GM12878 (cell line): ENCODE measurements around the gene TGFB1I1. TPM values are rescaled to one million over a fixed set of nuclear protein-coding genes. Genes with fewer than 3 reads are reported as not detected.

Source experiments
- ASH2L ChIP-seq: fragments of 300-600, 200-600 bp; sonication (generic); IDR thresholded peaks from 2 replicates; pipeline ENCODE4 v1.6.1; 2017; ENCODE audit warnings: low read depth, mild to moderate bottlenecking, borderline replicate concordance
- CBX3 ChIP-seq: fragments of 200-600 bp; sonication (generic); IDR thresholded peaks from 2 replicates; pipeline ENCODE4 v1.6.1; 2016; ENCODE audit warnings: low read depth, borderline replicate concordance
- CHD1 ChIP-seq: IDR thresholded peaks from 2 replicates; pipeline ENCODE4 v1.6.1; 2012; ENCODE audit warnings: low read depth, low read length, improper control_type of control experiment
- CUX1 ChIP-seq: IDR thresholded peaks from 2 replicates; pipeline ENCODE4 v1.6.1; 2012; ENCODE audit warnings: improper control_type of control experiment, low read depth, low read length; ENCODE audit not compliant: insufficient replicate concordance
- IRF4 ChIP-seq: IDR thresholded peaks from 2 replicates; pipeline ENCODE4 v1.6.1; 2011; ENCODE audit warnings: low read depth, low read length
- MXI1 ChIP-seq: fragments of 150-350 bp; IDR thresholded peaks from 2 replicates; pipeline ENCODE4 v1.6.1; 2011; ENCODE audit warnings: low read depth, mild to moderate bottlenecking, inconsistent platforms, low read length, improper control_type of control experiment
- PAX5 ChIP-seq: IDR thresholded peaks from 2 replicates; pipeline ENCODE4 v1.6.1; 2011; ENCODE audit warnings: low read depth, low read length, borderline replicate concordance
- POU2F2 ChIP-seq: IDR thresholded peaks from 3 replicates; pipeline ENCODE4 v1.6.1; 2011; ENCODE audit warnings: low read depth, mild to moderate bottlenecking, low read length, borderline replicate concordance
- RFX5 ChIP-seq: IDR thresholded peaks from 2 replicates; pipeline ENCODE4 v1.6.1; 2011; ENCODE audit warnings: low read depth, low read length, improper control_type of control experiment
- SREBF2 ChIP-seq: IDR thresholded peaks from 2 replicates; pipeline ENCODE4 v1.6.1; 2012; ENCODE audit warnings: mild to moderate bottlenecking, low read length
- SRF ChIP-seq, 2 experiments: IDR thresholded peaks; 2 replicates each; pipeline ENCODE4 v1.6.1; 2011; ENCODE audit warnings: low read depth in 2 of 2, low read length in 2 of 2, mild to moderate bottlenecking in 1 of 2, moderate library complexity in 1 of 2
- TCF12 ChIP-seq: IDR thresholded peaks from 2 replicates; pipeline ENCODE4 v1.6.1; 2011; ENCODE audit warnings: low read depth, mild to moderate bottlenecking, low read length
- YBX1 ChIP-seq: fragments of 450-650 bp; IDR thresholded peaks from 2 replicates; pipeline ENCODE4 v1.6.1; 2016; ENCODE audit warnings: antibody characterized with exemption
- ZBED1 ChIP-seq: IDR thresholded peaks from 2 replicates; pipeline ENCODE4 v1.6.1; 2016; ENCODE audit warnings: borderline replicate concordance
- ZBTB33 ChIP-seq: fragments of 450-650 bp; IDR thresholded peaks from 2 replicates; pipeline ENCODE4 v1.6.1; 2017; ENCODE audit warnings: mild to moderate bottlenecking
- ZBTB4 ChIP-seq: fragments of 450-650 bp; formaldehyde crosslinking; IDR thresholded peaks from 2 replicates; pipeline ENCODE4 v1.4.0; 2022; ENCODE audit warnings: mild to moderate bottlenecking, moderate library complexity
- ZNF384 ChIP-seq: IDR thresholded peaks from 2 replicates; pipeline ENCODE4 v1.6.1; 2012; ENCODE audit warnings: low read depth, mild to moderate bottlenecking, low read length, improper control_type of control experiment, borderline replicate concordance
- ZNF622 ChIP-seq: fragments of 450-650 bp; IDR thresholded peaks from 2 replicates; pipeline ENCODE4 v1.6.1; 2017; ENCODE audit warnings: mild to moderate bottlenecking, inconsistent platforms
- ZSCAN29 ChIP-seq: fragments of 450-650 bp; IDR thresholded peaks from 2 replicates; pipeline ENCODE4 v1.6.1; 2017; ENCODE audit warnings: mild to moderate bottlenecking, moderate library complexity
- polyA plus RNA-seq, 11 experiments: library from polyadenylated mRNA; depleted of rRNA in 4 of 11; unstranded in 6 of 11; stranded (reverse) in 5 of 11; fragments of >200 nt; fragmentation: Nextera tagmentation in 4 of 11; fragmentation: Illumina TruSeq in 1 of 11; extraction: Ambion mirVana in 4 of 11; extraction: Trizol in 1 of 11; gene quantifications; 1 replicate in 1 of 11; 2 replicates in 10 of 11; pipeline versions ENCODE4 v1.2.1 to v1.2.3, GENCODE V29; 2011 to 2016; ENCODE audit warnings: inconsistent platforms in 2 of 11, missing spikeins in 2 of 11, low read depth in 1 of 11
- total RNA-seq, 4 experiments: library from RNA; depleted of rRNA in 3 of 4; stranded (reverse); fragments of >200 nt in 3 of 4; fragmentation: Illumina TruSeq in 1 of 4; extraction: Trizol in 1 of 4; gene quantifications; 2 replicates each; pipeline versions ENCODE4 v1.2.1 to v1.2.3, GENCODE V29; 2013 to 2021
- TF ChIP-seq, protein P1 (sequence below): fragments of 450-650 bp; IDR thresholded peaks from 2 replicates; pipeline ENCODE4 v1.6.1; 2016; ENCODE audit warnings: mild to moderate bottlenecking

TGFB1I1 gene
- total and polyA plus RNA-seq, 10 of the 15 experiments (the other 5 are each of a cell fraction or from before 2014, with no cell fraction given) = 0.13 to 2.3 (median 0.41) TPM; not detected in 2

- TF ChIP-seq ZBED1 = no peak
- TF ChIP-seq CBX3 = no peak
- TF ChIP-seq ZBTB4 (CRISPR knock-in tag) = no peak
- no peak for TF ChIP-seq ZNF384
- TF ChIP-seq, protein P1, sequence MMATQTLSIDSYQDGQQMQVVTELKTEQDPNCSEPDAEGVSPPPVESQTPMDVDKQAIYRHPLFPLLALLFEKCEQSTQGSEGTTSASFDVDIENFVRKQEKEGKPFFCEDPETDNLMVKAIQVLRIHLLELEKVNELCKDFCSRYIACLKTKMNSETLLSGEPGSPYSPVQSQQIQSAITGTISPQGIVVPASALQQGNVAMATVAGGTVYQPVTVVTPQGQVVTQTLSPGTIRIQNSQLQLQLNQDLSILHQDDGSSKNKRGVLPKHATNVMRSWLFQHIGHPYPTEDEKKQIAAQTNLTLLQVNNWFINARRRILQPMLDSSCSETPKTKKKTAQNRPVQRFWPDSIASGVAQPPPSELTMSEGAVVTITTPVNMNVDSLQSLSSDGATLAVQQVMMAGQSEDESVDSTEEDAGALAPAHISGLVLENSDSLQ = no peak
- no peak for TF ChIP-seq SREBF2
- no peak for TF ChIP-seq IRF4
- no peak for TF ChIP-seq ASH2L
- no peak for TF ChIP-seq YBX1
- TF ChIP-seq RFX5 = no peak
- no peak for TF ChIP-seq SRF (IDR thresholded peaks at IDR 0.05; ENCODE audit: low read depth in 2 of 2, low read length in 2 of 2)
- TF ChIP-seq CUX1 = no peak
- TF ChIP-seq MXI1 = peak; percentile 72
- TF ChIP-seq ZNF622 = no peak
- TF ChIP-seq ZBTB33 = no peak
- TF ChIP-seq ZSCAN29 = peak; percentile 20; the same call in 1 of the 2 replicates
- 0 out of 2 replicates have a peak, but pooled peaks have one; percentile 21 for TF ChIP-seq TCF12
- TF ChIP-seq PAX5 = peak; percentile 15; the same call in 1 of the 2 replicates
- no peak for TF ChIP-seq CHD1
- no peak for TF ChIP-seq POU2F2
Measured at GRCh38 chr16:31458073-31458843, 13.7 kb upstream of the TGFB1I1 start (continued).
